Left ventricle myocardium inferior (tissue), 1 donor: ENCODE measurements around the gene DOK4. TPM values are rescaled to one million over a fixed set of nuclear protein-coding genes. Genes with fewer than 3 reads are reported as not detected.
A peak's percentile ranks its signal among the peaks of the same experiment; 100 is the strongest.

Experiments used
- DNase-seq: peaks from one replicate; pipeline ENCODE4 v3.0.0-alpha.2; 2020
- H3K27ac ChIP-seq: fragments of 200-600 bp; replicated peaks from 2 replicates; pipeline ENCODE4 v1.8.0; 2021
- H3K27me3 ChIP-seq: fragments of 200-600 bp; 2 replicates; pipeline ENCODE4 v1.8.0; 2021; ENCODE audit warnings: low read depth
- H3K36me3 ChIP-seq: fragments of 200-600 bp; 2 replicates; pipeline ENCODE4 v1.8.0; 2021
- H3K4me1 ChIP-seq: fragments of 200-600 bp; 2 replicates; pipeline ENCODE4 v1.8.0; 2021
- H3K4me3 ChIP-seq: fragments of 200-600 bp; 2 replicates; pipeline ENCODE4 v1.8.0; 2021; ENCODE audit warnings: mild to moderate bottlenecking, moderate library complexity
- H3K9me3 ChIP-seq: fragments of 200-600 bp; replicated peaks from 2 replicates; pipeline ENCODE4 v1.8.0; 2021
- CTCF ChIP-seq: fragments of 200-600 bp; IDR thresholded peaks from 2 replicates; pipeline ENCODE4 v1.8.0; 2021; ENCODE audit warnings: antibody characterized with exemption, mild to moderate bottlenecking, borderline replicate concordance
- intact Hi-C: fragments of 100-400 bp; cut with micrococcal nuclease; formaldehyde crosslinking; loops from one replicate; pipeline ENCODE4 v1.11.0; 2022
- total RNA-seq: library from RNA; stranded (reverse); fragmentation: NEBNext Ultra II Directional; extraction: Animal tissue kit (Norgen Biotek cat#: 25700); gene quantifications from one replicate; pipeline ENCODE4 v1.2.1, GENCODE V29; 2021
- donor health status: DM: no; HTN: yes; CAD: no; lungs with severe emphysema.

The DOK4 gene
- total RNA-seq, 1 donor from 2014 or later: 10.0 TPM

GRCh38 chr16:57476546-57477410 is 9.5 kb downstream of the DOK4 start:
- no peak for DNase-seq
- H3K4me1 ChIP-seq: peaks cover 61% of the 10 kb centered on the region
- intact Hi-C loops: no loop called here
- no peak overlapping the region for H3K27ac ChIP-seq
- H3K4me3 ChIP-seq: no peak overlapping the region
- no peaks in the 10 kb centered on the region for H3K9me3 ChIP-seq
- H3K27me3 ChIP-seq: no peaks in the 10 kb centered on the region
- peaks cover 28% of the 10 kb centered on the region for H3K36me3 ChIP-seq
- TF ChIP-seq CTCF: no peak

- intact Hi-C loops: no loop called here
- no peak for DNase-seq
- Histone ChIP-seq H3K36me3 (peaks cover 37% of the 10 kb centered on the region), H3K9me3 (no peaks in the 10 kb centered on the region), H3K27ac (no peak overlapping the region), H3K4me1 (peaks cover 66% of the 10 kb centered on the region), H3K4me3 (no peak overlapping the region), H3K27me3 (no peaks in the 10 kb centered on the region)
- TF ChIP-seq CTCF: peak; percentile 65
These were observed 10.5 kb downstream of the DOK4 start for GRCh38 chr16:57475711-57476339.

DNA sequence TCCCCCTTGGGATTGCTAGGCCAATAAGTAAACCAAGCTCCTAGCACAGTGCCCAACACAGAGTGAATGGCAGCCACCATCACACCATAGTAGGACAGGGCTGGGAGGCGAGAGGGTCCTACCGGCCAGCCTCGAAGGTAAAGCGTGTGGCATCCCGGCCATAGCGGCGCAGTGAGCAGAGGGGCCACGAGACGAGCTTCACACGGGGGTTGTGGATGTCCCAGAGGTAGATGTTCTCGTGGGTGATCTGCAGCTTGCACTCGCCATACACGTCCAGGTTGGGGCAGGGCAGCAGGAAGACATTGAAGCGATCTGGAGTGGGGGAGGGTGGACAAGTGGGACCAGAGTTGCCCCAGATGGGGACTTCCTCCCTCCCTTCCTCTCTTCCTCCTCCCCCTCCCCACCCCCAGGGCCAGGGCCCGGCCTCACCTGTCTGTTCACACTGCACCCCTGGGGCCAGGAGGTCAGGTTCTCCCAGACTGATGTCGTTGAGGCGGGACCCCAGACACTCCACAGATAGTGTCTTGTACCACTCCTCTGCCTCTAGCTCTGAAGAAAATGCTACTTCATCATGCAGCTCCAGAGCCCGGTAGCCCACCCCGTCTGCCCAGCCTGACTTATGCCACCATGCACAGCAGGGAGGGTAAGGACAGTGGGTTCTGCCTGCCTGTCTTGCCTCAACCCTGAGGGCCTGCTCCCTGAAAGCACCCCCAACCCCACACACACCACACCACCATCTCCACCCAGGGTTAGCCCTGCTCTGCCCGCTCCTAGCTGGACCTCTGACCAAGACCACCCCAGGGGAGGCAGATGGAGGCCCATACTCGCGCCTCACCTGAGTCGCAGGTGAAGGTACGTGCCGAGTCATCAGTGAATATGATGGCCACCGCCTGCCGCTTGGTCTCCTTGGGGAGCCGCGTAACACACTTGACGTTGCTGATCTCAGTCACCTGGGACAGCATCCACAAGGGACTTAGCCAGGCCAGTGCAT is 11.3 kb downstream of the DOK4 start:
- intact Hi-C loops: no loop called here
- H3K36me3 ChIP-seq: peaks cover 46% of the 10 kb centered on the region
- no peaks in the 10 kb centered on the region for H3K27me3 ChIP-seq
- H3K4me3 ChIP-seq: no peak overlapping the region
- DNase-seq: no peak
- H3K4me1 ChIP-seq: peaks cover 66% of the 10 kb centered on the region
- no peak for TF ChIP-seq CTCF
- no peak overlapping the region for H3K27ac ChIP-seq
- no peaks in the 10 kb centered on the region for H3K9me3 ChIP-seq

GRCh38 chr16:57473906-57474305 is 12.4 kb downstream of the DOK4 start:
- no peak for TF ChIP-seq CTCF
- H3K4me1 ChIP-seq: peaks cover 61% of the 10 kb centered on the region
- no peaks in the 10 kb centered on the region for H3K27me3 ChIP-seq
- intact Hi-C loops: no loop called here
- no peaks in the 10 kb centered on the region for H3K9me3 ChIP-seq
- H3K36me3 ChIP-seq: peaks cover 56% of the 10 kb centered on the region
- no peak for DNase-seq
- H3K27ac ChIP-seq: no peak overlapping the region
- H3K4me3 ChIP-seq: no peak overlapping the region

GRCh38 chr16:57473176-57473840 is 13.0 kb downstream of the DOK4 start:
- peaks cover 55% of the 10 kb centered on the region for H3K4me1 ChIP-seq
- H3K36me3 ChIP-seq: peaks cover 62% of the 10 kb centered on the region
- intact Hi-C loops: no loop called here
- H3K4me3 ChIP-seq: no peak overlapping the region
- no peak for DNase-seq
- no peak overlapping the region for H3K27ac ChIP-seq
- no peaks in the 10 kb centered on the region for H3K27me3 ChIP-seq
- no peak for TF ChIP-seq CTCF
- H3K9me3 ChIP-seq: no peaks in the 10 kb centered on the region
